H1 (cell line): ENCODE results near the gene SPATA25. TPM values are rescaled to one million over a fixed set of nuclear protein-coding genes. Genes with fewer than 3 reads are reported as not detected.

Experiments used
- CTCF ChIA-PET: fragments of 300-600 bp; sonication (Branson Sonifier 250); formaldehyde crosslinking; loops from one replicate; lab custom pipeline; 2021; ENCODE audit not compliant: partially characterized antibody; lab: Charles Lee
- POLR2A ChIA-PET: fragments of 300-600 bp; sonication (Branson Sonifier 250); formaldehyde crosslinking; loops from one replicate; lab custom pipeline; 2021; ENCODE audit warnings: inconsistent platforms; ENCODE audit not compliant: partially characterized antibody; lab: Charles Lee
- DNase-seq, 2 experiments: peaks; one replicate each; pipeline versions ENCODE4 v3.0.0 to v3.0.0-alpha.2; 2010 to 2022; ENCODE audit warnings: low spot score in 2 of 2, low read depth in 1 of 2, mixed read lengths in 1 of 2
- FAIRE-seq: peaks from 2 replicates; lab custom pipeline; 2011; peaks lifted over from hg19 to GRCh38; lab: Jason Lieb, UNC
- H2AFZ ChIP-seq: 2 replicates; pipeline ENCODE4 v1.8.1; 2012; ENCODE audit warnings: low read length, inconsistent platforms
- H2AK5ac ChIP-seq: 2 replicates; pipeline ENCODE4 v1.6.1; 2013; ENCODE audit warnings: low read depth, low read length
- H2BK120ac ChIP-seq: replicated peaks from 2 replicates; pipeline ENCODE3; 2013; ENCODE audit warnings: low read depth, low read length, inconsistent platforms
- H2BK12ac ChIP-seq: 2 replicates; pipeline ENCODE4 v1.6.1; 2013; ENCODE audit warnings: low read depth, low read length
- H2BK15ac ChIP-seq: 2 replicates; pipeline ENCODE4 v1.6.1; 2013; ENCODE audit warnings: low read length
- H2BK20ac ChIP-seq: 2 replicates; pipeline ENCODE4 v1.6.1; 2013; ENCODE audit warnings: low read length
- H2BK5ac ChIP-seq: 2 replicates; pipeline ENCODE4 v1.6.1; 2013; ENCODE audit warnings: low read depth, low read length
- H3K14ac ChIP-seq: 2 replicates; pipeline ENCODE4 v1.6.1; 2013; ENCODE audit warnings: inconsistent platforms; ENCODE audit not compliant: insufficient read length
- H3K18ac ChIP-seq: 2 replicates; pipeline ENCODE4 v1.6.1; 2013; ENCODE audit warnings: low read length; ENCODE audit errors: extremely low read depth
- H3K23ac ChIP-seq: 2 replicates; pipeline ENCODE4 v1.6.1; 2013; ENCODE audit warnings: inconsistent platforms; ENCODE audit not compliant: insufficient read length
- H3K23me2 ChIP-seq: 2 replicates; pipeline ENCODE4 v1.6.1; 2013; ENCODE audit warnings: low read depth, low read length
- H3K27ac ChIP-seq: 2 replicates; pipeline ENCODE4 v1.6.1; 2011; ENCODE audit warnings: low read depth, low read length, inconsistent platforms
- H3K27me3 ChIP-seq, 4 experiments: replicated peaks in 1 of 4; 1 replicate in 1 of 4; 2 replicates in 3 of 4; pipeline versions ENCODE4 v1.6.1 to v1.8.1; 2011 to 2013; ENCODE audit warnings: low read length in 3 of 4, mild to moderate bottlenecking in 3 of 4, inconsistent platforms in 2 of 4, mixed read lengths in 2 of 4, moderate library complexity in 1 of 4; ENCODE audit not compliant: control insufficient read depth in 3 of 4, insufficient read depth in 3 of 4; ENCODE audit errors: extremely low read depth in 1 of 4
- H3K36me3 ChIP-seq, 4 experiments: 2 replicates each; pipeline versions ENCODE4 v1.6.1 to v1.8.1; 2011 to 2013; ENCODE audit warnings: mild to moderate bottlenecking in 4 of 4, low read length in 3 of 4, moderate library complexity in 2 of 4, control low read depth in 1 of 4, inconsistent platforms in 1 of 4; ENCODE audit not compliant: insufficient read depth in 4 of 4, control insufficient read depth in 2 of 4
- H3K4ac ChIP-seq: replicated peaks from 2 replicates; pipeline ENCODE3; 2013; ENCODE audit warnings: low read length, low read depth, mixed read lengths, inconsistent platforms; ENCODE audit not compliant: insufficient read length
- H3K4me1 ChIP-seq, 4 experiments: replicated peaks in 1 of 4; 1 replicate in 1 of 4; 2 replicates in 3 of 4; pipeline versions ENCODE4 v1.6.1 to v1.8.1; 2011 to 2013; ENCODE audit warnings: low read length in 3 of 4, inconsistent platforms in 2 of 4, mixed read lengths in 1 of 4; ENCODE audit not compliant: insufficient read depth in 4 of 4, control insufficient read depth in 3 of 4
- H3K4me2 ChIP-seq, 2 experiments: 2 replicates each; pipeline versions ENCODE4 v1.6.1 to v1.8.1; 2011 to 2013; ENCODE audit warnings: low read depth in 2 of 2, low read length in 2 of 2, control low read depth in 1 of 2, inconsistent platforms in 1 of 2, mild to moderate bottlenecking in 1 of 2; ENCODE audit not compliant: insufficient read depth in 1 of 2
- H3K4me3 ChIP-seq, 4 experiments: fragments of 200-600, 300-600 bp in 1 of 4; sonication (generic), shearing (Covaris generic), sonication (Bioruptor Twin) in 1 of 4; 2 replicates each; pipeline versions ENCODE4 v1.5.1 to v1.8.1; 2011 to 2016; ENCODE audit warnings: low read length in 4 of 4, low read depth in 3 of 4, control low read depth in 2 of 4, inconsistent platforms in 2 of 4, mild to moderate bottlenecking in 2 of 4, mixed read lengths in 1 of 4, moderate library complexity in 1 of 4; ENCODE audit not compliant: insufficient read depth in 2 of 4; ENCODE audit errors: extremely low read depth in 1 of 4
- H3K56ac ChIP-seq: replicated peaks from 2 replicates; pipeline ENCODE3; 2013; ENCODE audit warnings: low read depth, mild to moderate bottlenecking, mixed read lengths, low read length, inconsistent platforms; ENCODE audit not compliant: insufficient read length
- H3K79me1 ChIP-seq: 2 replicates; pipeline ENCODE4 v1.6.1; 2013; ENCODE audit warnings: low read depth, low read length, control low read depth
- H3K79me2 ChIP-seq, 2 experiments: 2 replicates each; pipeline versions ENCODE4 v1.6.1 to v1.8.1; 2012 to 2013; ENCODE audit warnings: low read length in 2 of 2, mild to moderate bottlenecking in 2 of 2, inconsistent platforms in 1 of 2; ENCODE audit not compliant: insufficient read depth in 2 of 2, control insufficient read depth in 1 of 2
- H3K9ac ChIP-seq, 4 experiments: replicated peaks in 1 of 4; 1 replicate in 1 of 4; 2 replicates in 3 of 4; pipeline versions ENCODE4 v1.6.1 to v1.8.1; 2011 to 2013; ENCODE audit warnings: low read depth in 3 of 4, low read length in 3 of 4, control low read depth in 2 of 4, mild to moderate bottlenecking in 2 of 4, moderate library complexity in 2 of 4, inconsistent platforms in 1 of 4; ENCODE audit errors: extremely low read depth in 1 of 4
- H3K9me3 ChIP-seq, 2 experiments: 2 replicates each; pipeline versions ENCODE4 v1.6.1 to v1.8.1; 2012 to 2013; ENCODE audit warnings: mild to moderate bottlenecking in 2 of 2, moderate library complexity in 2 of 2, control low read depth in 1 of 2, inconsistent platforms in 1 of 2, low read depth in 1 of 2, low read length in 1 of 2, mixed read lengths in 1 of 2; ENCODE audit not compliant: insufficient read depth in 2 of 2
- H4K20me1 ChIP-seq, 2 experiments: replicated peaks in 1 of 2; 2 replicates each; pipeline versions ENCODE3 to v1.8.1; 2011 to 2013; ENCODE audit warnings: inconsistent platforms in 2 of 2, low read length in 2 of 2, mild to moderate bottlenecking in 1 of 2; ENCODE audit not compliant: insufficient read depth in 2 of 2, control insufficient read depth in 1 of 2
- H4K5ac ChIP-seq: 2 replicates; pipeline ENCODE4 v1.6.1; 2013; ENCODE audit warnings: low read length, low read depth, mixed read lengths, inconsistent platforms; ENCODE audit not compliant: insufficient read length
- H4K8ac ChIP-seq: 2 replicates; pipeline ENCODE4 v1.8.0; 2013; ENCODE audit warnings: mild to moderate bottlenecking, moderate library complexity, low read length, inconsistent platforms; ENCODE audit not compliant: insufficient read depth; ENCODE audit errors: extremely low read depth
- H4K91ac ChIP-seq: replicated peaks from 2 replicates; pipeline ENCODE3; 2013; ENCODE audit warnings: low read length, mixed read lengths, inconsistent platforms; ENCODE audit not compliant: insufficient read length
- E2F6 ChIP-seq: IDR thresholded peaks from 2 replicates; pipeline ENCODE4 v1.6.1; 2012; ENCODE audit warnings: inconsistent platforms
- EGR1 ChIP-seq: IDR thresholded peaks from 2 replicates; pipeline ENCODE4 v1.6.1; 2011; ENCODE audit warnings: low read depth, low read length, borderline replicate concordance
- KDM4A ChIP-seq: IDR thresholded peaks from one replicate; pipeline ENCODE4 v1.7.1; 2012; ENCODE audit warnings: low read depth, mild to moderate bottlenecking, moderate library complexity, low read length, inconsistent platforms; ENCODE audit not compliant: severe bottlenecking
- KDM5A ChIP-seq: fragments of 200-600 bp; IDR thresholded peaks from 2 replicates; pipeline ENCODE4 v1.7.1; 2012; ENCODE audit warnings: mild to moderate bottlenecking, low read length, inconsistent platforms, mixed read lengths
- MAFK ChIP-seq: IDR thresholded peaks from 2 replicates; pipeline ENCODE4 v1.6.1; 2012; ENCODE audit warnings: low read depth, mild to moderate bottlenecking, improper control_type of control experiment, low read length
- PHF8 ChIP-seq: fragments of 200-600 bp; sonication (generic); conservative IDR thresholded peaks from 2 replicates; pipeline ENCODE4 v1.7.1; 2012; ENCODE audit warnings: low read depth, mild to moderate bottlenecking, inconsistent platforms, low read length, moderate library complexity
- RXRA ChIP-seq: IDR thresholded peaks from 2 replicates; pipeline ENCODE4 v1.6.1; 2011; ENCODE audit warnings: low read depth, mild to moderate bottlenecking, low read length, moderate library complexity; ENCODE audit not compliant: insufficient read depth
- SIRT6 ChIP-seq: IDR thresholded peaks from one replicate; pipeline ENCODE4 v1.7.1; 2012; ENCODE audit warnings: low read length, inconsistent platforms
- SP1 ChIP-seq: IDR thresholded peaks from 2 replicates; pipeline ENCODE4 v1.6.1; 2011; ENCODE audit warnings: low read depth, low read length
- WGBS, 2 experiments: shearing (Covaris generic) in 1 of 2; methylation state at CpG; one replicate each; pipeline versions ENCODE4 v1.1.6 to v1.1.7; 2013 to 2015; ENCODE audit warnings: low lambda C conversion rate in 2 of 2, mixed read lengths in 2 of 2, inconsistent platforms in 1 of 2, low coverage in 1 of 2, missing lambda C conversion rate in 1 of 2; ENCODE audit not compliant: insufficient replicate concordance in 2 of 2, insufficient coverage in 1 of 2, insufficient read length in 1 of 2; ENCODE audit errors: extremely low coverage in 1 of 2, missing lambda C conversion rate in 1 of 2; 5-methylcytosine and 5-hydroxymethylcytosine counted together
- polyA plus RNA-seq, 7 experiments: library from polyadenylated mRNA; depleted of rRNA in 3 of 7; stranded (reverse) in 5 of 7; unstranded in 2 of 7; fragments of >200 nt in 5 of 7; fragments of 200-250 nt in 2 of 7; gene quantifications; 1 replicate in 5 of 7; 2 replicates in 1 of 7; 4 replicates in 1 of 7; pipeline versions ENCODE4 v1.2.1 to v1.2.3, GENCODE V29; 2011 to 2013; ENCODE audit warnings: missing spikeins in 2 of 7, mixed read lengths in 2 of 7
- total RNA-seq: library from RNA; stranded (reverse); fragmentation: NEBNext Ultra II Directional; extraction: Animal tissue kit (Norgen Biotek cat#: 25700); gene quantifications from 2 replicates; pipeline ENCODE4 v1.2.1, GENCODE V29; 2021

Gene SPATA25
- total and polyA plus RNA-seq, 2 of the 8 experiments (the other 6 are each of a cell fraction or from before 2014, with no cell fraction given), result 2.0 to 3.0 TPM

DNA sequence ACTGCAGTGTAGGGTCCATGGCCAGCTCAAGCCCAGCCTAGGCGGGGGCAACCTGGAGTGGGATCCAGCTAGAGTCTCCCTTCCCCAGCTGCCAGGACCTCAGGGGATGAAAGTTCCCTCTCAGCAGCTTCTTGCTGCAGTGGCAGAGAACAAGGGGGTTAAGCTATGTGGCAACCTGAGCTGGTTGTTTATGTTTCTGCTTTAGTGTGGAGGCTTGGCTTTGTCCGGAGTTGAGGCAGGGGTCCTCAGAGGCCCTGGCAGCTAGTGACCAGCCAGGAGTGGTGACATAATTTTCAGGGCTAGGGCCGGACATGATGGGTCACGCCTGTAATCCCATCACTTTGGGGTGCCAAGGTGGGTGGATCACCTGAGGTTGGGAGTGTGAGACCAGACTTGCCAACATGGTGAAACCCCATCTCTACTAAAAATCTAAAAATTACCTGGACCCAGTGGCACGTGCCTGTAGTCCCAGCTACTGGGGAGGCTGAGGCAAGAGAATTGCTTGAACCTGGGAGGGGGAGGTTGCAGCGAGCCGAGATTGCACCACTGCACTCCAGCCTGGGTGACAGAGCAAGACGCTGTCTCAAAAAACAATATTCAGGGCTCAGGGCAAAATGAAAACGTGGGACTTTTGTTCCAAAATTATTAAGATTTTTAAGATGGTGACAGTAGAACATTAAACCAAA lies 38.5 kb upstream of the SPATA25 start:
- no peak for FAIRE-seq
- no peak overlapping the region for H2AFZ ChIP-seq
- WGBS, 2 experiments, result 79% methylated on average over 9 of the region's 9 CpGs; no CpG with 5 or more reads in 1 of the 2 experiments
- H2AK5ac ChIP-seq, result no peak overlapping the region
- peaks cover 3 to 5% (median 4%) of the 10 kb centered on the region in 4 experiments; a peak in 4 of 7 replicates for H3K4me1 ChIP-seq
- no peak overlapping the region for H3K4me3 ChIP-seq
- H2BK15ac ChIP-seq, result no peak overlapping the region
- H3K4me2 ChIP-seq, result no peak overlapping the region; a peak in 1 of 4 replicates
- no peak overlapping the region for H3K23ac ChIP-seq
- H3K79me1 ChIP-seq, result no peaks in the 10 kb centered on the region
- no peak overlapping the region; the same call in 1 of the 2 replicates for H3K18ac ChIP-seq
- no peak overlapping the region for H3K27ac ChIP-seq
- no peaks in the 10 kb centered on the region for H3K9me3 ChIP-seq
- H4K5ac ChIP-seq, result no peak overlapping the region
- ChIA-PET CTCF (interaction anchor here (0.7 to 2.4 kb wide), 5 partner anchors 11 to 61 kb away, joined by 3 to 10 read pairs (median 4); no protein-coding TSS in a partner anchor), POLR2A (interaction anchor here (0.9 to 11.8 kb wide), 11 partner anchors 7 to 101 kb away, joined by 3 to 165 read pairs (median 5); partner anchors contain the start of genes CTSA, NEURL2, PCIF1 and PLTP)
- H3K9ac ChIP-seq, result no peak overlapping the region; a peak in 1 of 7 replicates
- no peaks in the 10 kb centered on the region for H4K20me1 ChIP-seq
- H3K4ac ChIP-seq, result no peak overlapping the region
- H4K91ac ChIP-seq, result no peak overlapping the region
- no peak overlapping the region for H3K14ac ChIP-seq
- TF ChIP-seq PHF8, result no peak
- TF ChIP-seq SIRT6, result no peak
- TF ChIP-seq EGR1, result no peak
- no peak for TF ChIP-seq SP1
- TF ChIP-seq KDM4A, result no peak
- TF ChIP-seq E2F6, result no peak
- no peak for TF ChIP-seq MAFK
- TF ChIP-seq RXRA, result no peak
- TF ChIP-seq KDM5A, result no peak
- H2BK20ac ChIP-seq, result no peak overlapping the region
- H3K36me3 ChIP-seq, result no peaks in the 10 kb centered on the region
- H3K79me2 ChIP-seq, result no peaks in the 10 kb centered on the region
- no peak overlapping the region for H3K56ac ChIP-seq
- DNase-seq, result no peak
- no peak overlapping the region for H4K8ac ChIP-seq
- no peak overlapping the region for H2BK12ac ChIP-seq
- H3K27me3 ChIP-seq, result no peaks in the 10 kb centered on the region
- H3K23me2 ChIP-seq, result no peaks in the 10 kb centered on the region
- no peak overlapping the region for H2BK120ac ChIP-seq
- no peak overlapping the region for H2BK5ac ChIP-seq
